Nephron progenitor cell (in vitro differentiated cells): Measurements from ENCODE around the gene TRIM27.
"Not testable (repeated sequence)": the region's sequence is repeated elsewhere in the genome, so short reads cannot be mapped to it uniquely, and the experiment has no call there.

ENCODE experiments used
- DNase-seq: peaks from one replicate; pipeline ENCODE4 v3.0.0; 2021
- H3K27ac Mint-ChIP-seq: 2 replicates; pipeline ENCODE4 v1.8.0; 2021; ENCODE audit warnings: mild to moderate bottlenecking, moderate library complexity, mixed read lengths
- H3K27me3 Mint-ChIP-seq: 2 replicates; pipeline ENCODE4 v1.8.0; 2021; ENCODE audit warnings: mild to moderate bottlenecking, low read depth, mixed read lengths; ENCODE audit not compliant: poor library complexity
- H3K36me3 Mint-ChIP-seq: 2 replicates; pipeline ENCODE4 v1.8.0; 2021; ENCODE audit warnings: low read depth, mixed read lengths
- H3K4me1 Mint-ChIP-seq: 2 replicates; pipeline ENCODE4 v1.8.0; 2021; ENCODE audit warnings: mixed read lengths
- H3K4me3 Mint-ChIP-seq: 2 replicates; pipeline ENCODE4 v1.8.0; 2021; ENCODE audit warnings: mild to moderate bottlenecking, moderate library complexity, mixed read lengths
- H3K9me3 Mint-ChIP-seq: 2 replicates; pipeline ENCODE4 v1.8.0; 2021; ENCODE audit warnings: mild to moderate bottlenecking, moderate library complexity, mixed read lengths
- CTCF ChIP-seq: fragments of 200-600 bp; sonication (generic); IDR thresholded peaks from 2 replicates; pipeline ENCODE4 v1.5.0; 2021; ENCODE audit warnings: antibody characterized with exemption

The TRIM27 gene

GRCh38 chr6:28941684-28942448 lies 18.1 kb upstream of the TRIM27 start:
- TF ChIP-seq CTCF, result no peak
- peak; percentile 59 for DNase-seq
- Mint-ChIP-seq H3K27ac (peak overlapping the region; percentile 30), H3K4me1 (peaks cover 41% of the 10 kb centered on the region), H3K36me3 (peaks cover 5% of the 10 kb centered on the region), H3K9me3 (peaks cover 12% of the 10 kb centered on the region), H3K27me3 (peaks cover 4% of the 10 kb centered on the region), H3K4me3 (peak overlapping the region; percentile 97)

- H3K4me3 Mint-ChIP-seq, result peak overlapping the region; percentile 97
- H3K27me3 Mint-ChIP-seq, result peaks cover 4% of the 10 kb centered on the region
- no peak for TF ChIP-seq CTCF
- H3K4me1 Mint-ChIP-seq, result peaks cover 33% of the 10 kb centered on the region
- peak overlapping the region; percentile 92 for H3K27ac Mint-ChIP-seq
- DNase-seq, result peak; percentile 76
- H3K9me3 Mint-ChIP-seq, result peaks cover 8% of the 10 kb centered on the region
- H3K36me3 Mint-ChIP-seq, result peaks cover under 1% of the 10 kb centered on the region
Measured at GRCh38 chr6:28940858-28941683, 17.3 kb upstream of the TRIM27 start.

DNA sequence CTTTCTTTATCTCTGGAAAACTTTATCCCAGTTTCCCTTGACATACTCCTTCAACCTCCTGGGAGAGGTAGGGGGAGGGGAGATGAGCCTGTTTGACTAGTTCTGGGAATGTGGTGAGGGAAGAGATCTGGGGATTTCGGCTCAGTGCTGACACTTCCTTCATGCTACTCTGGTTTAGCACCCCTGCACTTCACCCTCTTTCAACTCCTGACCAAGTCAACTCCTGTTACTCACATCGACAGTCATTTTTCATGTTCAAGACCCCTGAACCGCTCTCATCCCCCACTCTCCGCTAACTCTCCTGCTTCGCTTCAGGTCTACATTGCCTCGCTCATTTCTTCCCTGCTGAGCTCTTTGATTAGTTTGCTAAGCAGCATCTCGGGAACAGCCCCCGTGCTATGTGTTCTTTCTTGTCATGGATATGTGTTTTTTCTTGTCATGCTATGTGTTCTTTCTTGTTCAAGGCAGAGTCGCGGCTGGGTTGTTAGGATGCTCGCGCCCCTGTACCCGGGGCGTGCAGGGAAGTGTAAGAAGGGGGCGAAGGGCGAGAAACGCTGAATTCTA lies 16.6 kb upstream of the TRIM27 start:
- peak; percentile 51 for DNase-seq
- Mint-ChIP-seq H3K27ac (peak overlapping the region; percentile 92), H3K9me3 (peaks cover 7% of the 10 kb centered on the region), H3K27me3 (peaks cover 4% of the 10 kb centered on the region), H3K4me3 (peak overlapping the region; percentile 97), H3K36me3 (no peaks in the 10 kb centered on the region), H3K4me1 (peaks cover 32% of the 10 kb centered on the region)
- no peak for TF ChIP-seq CTCF

DNA sequence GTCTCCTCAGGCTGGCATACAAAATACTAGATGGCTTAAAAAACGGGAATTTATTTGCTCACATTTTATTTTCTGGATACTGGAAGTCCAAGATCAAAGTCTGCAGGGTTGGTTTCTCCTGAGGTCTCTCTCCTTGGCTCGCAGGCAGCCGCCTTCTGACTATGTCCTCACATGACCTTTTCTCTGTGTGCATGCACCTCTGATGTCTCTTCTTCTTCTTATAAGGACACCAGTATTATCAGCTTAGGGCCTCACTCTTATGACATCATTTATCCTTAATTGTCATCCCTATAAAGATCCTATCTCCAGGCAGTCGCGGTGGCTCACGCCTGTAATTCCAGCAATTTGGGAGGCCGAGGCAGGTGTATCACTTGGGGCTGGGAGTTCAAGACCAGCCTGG lies 9.3 kb upstream of the TRIM27 start:
- Mint-ChIP-seq H3K4me3 (no peak overlapping the region), H3K36me3 (no peaks in the 10 kb centered on the region), H3K27me3 (peaks cover 14% of the 10 kb centered on the region), H3K27ac (no peak overlapping the region), H3K4me1 (peaks cover 3% of the 10 kb centered on the region), H3K9me3 (peaks cover 4% of the 10 kb centered on the region)
- TF ChIP-seq CTCF, result no peak
- DNase-seq, result no peak

DNA sequence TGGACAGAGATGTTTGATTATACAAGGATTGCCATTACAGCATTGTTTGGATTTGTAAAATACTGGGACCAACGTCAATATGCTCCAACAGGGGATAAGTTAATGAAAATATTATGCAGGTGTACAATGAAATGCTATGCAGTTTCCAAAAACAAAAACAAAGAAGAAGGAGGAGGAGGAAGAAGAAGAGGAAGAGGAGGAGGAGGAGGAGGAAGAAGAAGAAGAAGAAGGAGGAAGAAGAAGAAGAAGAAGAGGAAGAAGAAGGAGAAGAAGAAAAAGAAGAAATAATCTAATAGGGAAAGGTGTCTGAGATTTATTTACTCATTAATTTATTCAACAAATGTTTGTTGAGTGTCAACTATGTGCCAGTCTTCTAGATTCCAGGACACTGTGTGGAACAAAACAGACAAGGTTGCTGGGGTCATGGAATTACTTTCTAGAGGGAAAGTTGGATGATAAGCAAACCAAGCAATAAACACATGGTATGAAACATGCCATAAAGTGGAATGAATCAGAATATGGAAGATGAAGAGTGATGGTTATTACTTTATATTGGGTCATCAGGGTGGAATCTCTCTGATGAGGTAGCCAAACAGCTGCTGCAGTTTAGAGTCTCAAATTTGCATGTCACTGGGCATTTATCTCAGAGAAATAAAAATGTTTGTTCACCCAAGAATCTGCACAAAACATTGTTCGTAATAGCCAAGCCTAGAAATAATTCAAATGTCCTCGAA lies 6.3 kb upstream of the TRIM27 start:
- Mint-ChIP-seq H3K4me1 (peaks cover 14% of the 10 kb centered on the region), H3K27ac (no peak overlapping the region), H3K36me3 (no peaks in the 10 kb centered on the region), H3K4me3 (no peak overlapping the region), H3K27me3 (peaks cover 14% of the 10 kb centered on the region), H3K9me3 (no peaks in the 10 kb centered on the region)
- no peak for TF ChIP-seq CTCF
- DNase-seq, result no peak

- Mint-ChIP-seq H3K4me1 (peaks cover 18% of the 10 kb centered on the region), H3K27me3 (peaks cover 14% of the 10 kb centered on the region)
- DNase-seq, H3K4me3 Mint-ChIP-seq, H3K9me3 Mint-ChIP-seq, H3K27ac Mint-ChIP-seq, H3K36me3 Mint-ChIP-seq: not testable (repeated sequence)
Measured at GRCh38 chr6:28929339-28929738, 5.6 kb upstream of the TRIM27 start.
